ENCODE data around the gene SNX9.

SNX9 gene

GRCh38 chr6:157994125-157994795 is 171.2 kb downstream of the SNX9 start:
- Mint-ChIP-seq H3K4me1 (peaks cover 42% of the 10 kb centered on the region), H3K36me3 (no peaks in the 10 kb centered on the region), H3K4me3 (no peak overlapping the region), H3K9me3 (no peaks in the 10 kb centered on the region), H3K27ac (no peak overlapping the region)
- no peak for ATAC-seq
- DNase-seq (ENCODE audit: low spot score in 2 of 2) = no peak
